ENCODE measurements around the gene KLK11.

Gene KLK11

GRCh38 chr19:51002542-51003311 is 23.7 kb downstream of the KLK11 start:
- H3K4me3 ChIP-seq (ENCODE audit: control insufficient read depth, low read depth, low read length) = no peak overlapping the region
- DNase-seq (ENCODE audit: low read depth) = no peak

GRCh38 chr19:51002089-51002532 is 24.3 kb downstream of the KLK11 start:
- no peak for TF ChIP-seq CTCF (IDR thresholded peaks at IDR 0.05; ENCODE audit: control insufficient read depth, insufficient read depth, low read depth, low read length, missing control alignments)
- no peak overlapping the region for H3K4me3 ChIP-seq (ENCODE audit: control insufficient read depth, low read depth, low read length)
- DNase-seq (ENCODE audit: low read depth) = no peak

More at GRCh38 chr19:51002542-51003311, 23.7 kb downstream of the KLK11 start:
- no peak for TF ChIP-seq CTCF (IDR thresholded peaks at IDR 0.05; ENCODE audit: control insufficient read depth, insufficient read depth, low read depth, low read length, missing control alignments)

- no peak for TF ChIP-seq CTCF (IDR thresholded peaks at IDR 0.05; ENCODE audit: control insufficient read depth, insufficient read depth, low read depth, low read length, missing control alignments)
- H3K4me3 ChIP-seq (ENCODE audit: control insufficient read depth, low read depth, low read length) = no peak within 1 kb of the TSS
- DNase-seq (ENCODE audit: low read depth) = no peak
These were observed 24.9 kb downstream of the KLK11 start, which contains the start of gene KLK8 for GRCh38 chr19:51001515-51001914. Gene KLK8 (minus strand): TSS chr19:51001604. CDS start chr19:51001167, 437 bp downstream.

GRCh38 chr19:51000981-51001380 is 25.4 kb downstream of the KLK11 start:
- no peak overlapping the region for H3K4me3 ChIP-seq (ENCODE audit: control insufficient read depth, low read depth, low read length)
- TF ChIP-seq CTCF (IDR thresholded peaks at IDR 0.05; ENCODE audit: control insufficient read depth, insufficient read depth, low read depth, low read length, missing control alignments) = no peak
- DNase-seq (ENCODE audit: low read depth) = no peak

- no peak for TF ChIP-seq CTCF (IDR thresholded peaks at IDR 0.05; ENCODE audit: control insufficient read depth, insufficient read depth, low read depth, low read length, missing control alignments)
- DNase-seq (ENCODE audit: low read depth) = no peak
- no peak overlapping the region for H3K4me3 ChIP-seq (ENCODE audit: control insufficient read depth, low read depth, low read length)
These were observed 26.0 kb downstream of the KLK11 start for GRCh38 chr19:51000426-51000825.

- no peak for TF ChIP-seq CTCF (IDR thresholded peaks at IDR 0.05; ENCODE audit: control insufficient read depth, insufficient read depth, low read depth, low read length, missing control alignments)
- H3K4me3 ChIP-seq (ENCODE audit: control insufficient read depth, low read depth, low read length) = no peak overlapping the region
- no peak for DNase-seq (ENCODE audit: low read depth)
These were observed 27.7 kb downstream of the KLK11 start for GRCh38 chr19:50998686-50999085.
